Stomach (tissue), 4 donors: Measurements from ENCODE around the gene GUCY1A2.

Experiments used
- CTCF ChIP-seq, 7 experiments: fragments of 450-650 bp in 4 of 7; fragments of 200-600 bp in 3 of 7; sonication (generic) in 3 of 7; IDR thresholded peaks; one replicate each; pipeline ENCODE4 v1.5.1; 2016 to 2019; ENCODE audit warnings: antibody characterized with exemption in 7 of 7, control low read depth in 2 of 7, mild to moderate bottlenecking in 1 of 7
- EP300 ChIP-seq: sonication (generic); formaldehyde crosslinking; IDR thresholded peaks from one replicate; pipeline ENCODE4 v1.6.1; 2017; ENCODE audit warnings: antibody characterized with exemption
- POLR2A ChIP-seq, 4 donors: fragments of 450-650 bp; IDR thresholded peaks; one replicate each; pipeline ENCODE4 v1.6.1; 2016; ENCODE audit warnings: antibody characterized with exemption in 4 of 4, control low read depth in 2 of 4, mild to moderate bottlenecking in 1 of 4, moderate library complexity in 1 of 4

GRCh38 chr11:107009190-107009589 lies 9.1 kb downstream of the GUCY1A2 start:
- TF ChIP-seq POLR2A (IDR thresholded peaks at IDR 0.05) (no peak), CTCF (IDR thresholded peaks at IDR 0.05) (no peak), EP300 (no peak)
